ENCODE results near the gene TTC14. TPM values are rescaled to one million over a fixed set of nuclear protein-coding genes. Genes with fewer than 3 reads are reported as not detected.

TTC14 gene
- total RNA-seq, 1 experiment from 2014 or later: 31.5 TPM

DNA sequence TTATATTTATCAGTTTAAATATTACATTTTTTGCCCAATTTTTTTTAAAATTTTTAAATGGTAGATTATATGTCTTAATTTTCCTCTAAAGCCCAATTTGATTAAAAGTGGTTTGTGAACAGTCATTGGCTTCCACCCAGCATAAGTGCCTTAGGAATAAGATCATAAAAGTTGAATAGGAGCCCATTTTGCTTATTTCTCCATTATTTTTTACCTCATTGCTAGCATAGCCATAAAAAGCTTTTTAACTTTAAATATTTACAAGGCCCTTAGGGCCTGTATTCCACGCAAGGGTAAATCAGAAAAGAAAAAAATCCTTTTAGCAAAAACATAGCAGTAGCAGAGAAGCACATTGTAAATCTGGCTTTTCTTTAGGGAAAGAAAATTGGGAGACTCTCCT, 9.0 kb downstream of the TTC14 start:
- ATAC-seq (no peak), DNase-seq (ENCODE audit: low read depth, low spot score) (no peak)
- no peaks in the 10 kb centered on the region for H4K20me1 ChIP-seq (ENCODE audit: insufficient read depth)
- H3K36me3 ChIP-seq (ENCODE audit: control insufficient read depth in 1 of 2, insufficient read depth in 2 of 2, low read length in 2 of 2): peaks cover 37 to 54% of the 10 kb centered on the region in 2 experiments
- no peak overlapping the region for H2AFZ ChIP-seq (ENCODE audit: low read depth, low read length, poor library complexity, severe bottlenecking)
- H3K4me2 ChIP-seq (ENCODE audit: low read length): no peak overlapping the region
- ChIA-PET CTCF (no interaction called here), POLR2A (no interaction called here), RAD21 (ENCODE audit: low non-redundant PET in 1 of 2, low total read pairs in 2 of 2, uncharacterized antibody in 2 of 2, unreplicated experiment in 2 of 2) (no interaction called here)
- H3K9me2 ChIP-seq (ENCODE audit: insufficient read depth): no peaks in the 10 kb centered on the region
- no TSS peak for BruUV-seq (replicated peaks)
- no peaks in the 10 kb centered on the region for H3K9me3 ChIP-seq (ENCODE audit: control insufficient read depth in 1 of 2, insufficient read depth in 1 of 2, low read depth in 1 of 2, low read length in 2 of 2)
- H3K27me3 ChIP-seq (ENCODE audit: insufficient read depth, low read length): no peaks in the 10 kb centered on the region
- H3K79me2 ChIP-seq (ENCODE audit: insufficient read depth, low read length): no peaks in the 10 kb centered on the region; the same call in 1 of the 2 replicates
- H3K27ac ChIP-seq (ENCODE audit: low read depth, low read length): no peak overlapping the region
- H3K4me3 ChIP-seq (replicated peaks in 1 of 2; ENCODE audit: low read depth in 1 of 2, low read length in 2 of 2): no peak overlapping the region
- H3K4me1 ChIP-seq (ENCODE audit: control insufficient read depth in 1 of 2, insufficient read depth in 2 of 2, low read length in 2 of 2): no peaks in the 10 kb centered on the region
- H3K9ac ChIP-seq (ENCODE audit: low read length): no peak overlapping the region
- TF ChIP-seq, protein P1, sequence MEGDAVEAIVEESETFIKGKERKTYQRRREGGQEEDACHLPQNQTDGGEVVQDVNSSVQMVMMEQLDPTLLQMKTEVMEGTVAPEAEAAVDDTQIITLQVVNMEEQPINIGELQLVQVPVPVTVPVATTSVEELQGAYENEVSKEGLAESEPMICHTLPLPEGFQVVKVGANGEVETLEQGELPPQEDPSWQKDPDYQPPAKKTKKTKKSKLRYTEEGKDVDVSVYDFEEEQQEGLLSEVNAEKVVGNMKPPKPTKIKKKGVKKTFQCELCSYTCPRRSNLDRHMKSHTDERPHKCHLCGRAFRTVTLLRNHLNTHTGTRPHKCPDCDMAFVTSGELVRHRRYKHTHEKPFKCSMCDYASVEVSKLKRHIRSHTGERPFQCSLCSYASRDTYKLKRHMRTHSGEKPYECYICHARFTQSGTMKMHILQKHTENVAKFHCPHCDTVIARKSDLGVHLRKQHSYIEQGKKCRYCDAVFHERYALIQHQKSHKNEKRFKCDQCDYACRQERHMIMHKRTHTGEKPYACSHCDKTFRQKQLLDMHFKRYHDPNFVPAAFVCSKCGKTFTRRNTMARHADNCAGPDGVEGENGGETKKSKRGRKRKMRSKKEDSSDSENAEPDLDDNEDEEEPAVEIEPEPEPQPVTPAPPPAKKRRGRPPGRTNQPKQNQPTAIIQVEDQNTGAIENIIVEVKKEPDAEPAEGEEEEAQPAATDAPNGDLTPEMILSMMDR (IDR thresholded peaks at IDR 0.05 in 2 of 3, conservative IDR thresholded peaks at IDR 0.05 in 1 of 3; ENCODE audit: borderline replicate concordance in 1 of 3, insufficient read depth in 1 of 3, low read depth in 2 of 3, low read length in 2 of 3): no peak
- TF ChIP-seq RAD21 (IDR thresholded peaks at IDR 0.05; ENCODE audit: low read depth) (no peak), EZH2 (IDR thresholded peaks at IDR 0.05) (no peak), EGR1 (IDR thresholded peaks at IDR 0.05; ENCODE audit: low read depth) (no peak)
- TF ChIP-seq, protein P2, sequence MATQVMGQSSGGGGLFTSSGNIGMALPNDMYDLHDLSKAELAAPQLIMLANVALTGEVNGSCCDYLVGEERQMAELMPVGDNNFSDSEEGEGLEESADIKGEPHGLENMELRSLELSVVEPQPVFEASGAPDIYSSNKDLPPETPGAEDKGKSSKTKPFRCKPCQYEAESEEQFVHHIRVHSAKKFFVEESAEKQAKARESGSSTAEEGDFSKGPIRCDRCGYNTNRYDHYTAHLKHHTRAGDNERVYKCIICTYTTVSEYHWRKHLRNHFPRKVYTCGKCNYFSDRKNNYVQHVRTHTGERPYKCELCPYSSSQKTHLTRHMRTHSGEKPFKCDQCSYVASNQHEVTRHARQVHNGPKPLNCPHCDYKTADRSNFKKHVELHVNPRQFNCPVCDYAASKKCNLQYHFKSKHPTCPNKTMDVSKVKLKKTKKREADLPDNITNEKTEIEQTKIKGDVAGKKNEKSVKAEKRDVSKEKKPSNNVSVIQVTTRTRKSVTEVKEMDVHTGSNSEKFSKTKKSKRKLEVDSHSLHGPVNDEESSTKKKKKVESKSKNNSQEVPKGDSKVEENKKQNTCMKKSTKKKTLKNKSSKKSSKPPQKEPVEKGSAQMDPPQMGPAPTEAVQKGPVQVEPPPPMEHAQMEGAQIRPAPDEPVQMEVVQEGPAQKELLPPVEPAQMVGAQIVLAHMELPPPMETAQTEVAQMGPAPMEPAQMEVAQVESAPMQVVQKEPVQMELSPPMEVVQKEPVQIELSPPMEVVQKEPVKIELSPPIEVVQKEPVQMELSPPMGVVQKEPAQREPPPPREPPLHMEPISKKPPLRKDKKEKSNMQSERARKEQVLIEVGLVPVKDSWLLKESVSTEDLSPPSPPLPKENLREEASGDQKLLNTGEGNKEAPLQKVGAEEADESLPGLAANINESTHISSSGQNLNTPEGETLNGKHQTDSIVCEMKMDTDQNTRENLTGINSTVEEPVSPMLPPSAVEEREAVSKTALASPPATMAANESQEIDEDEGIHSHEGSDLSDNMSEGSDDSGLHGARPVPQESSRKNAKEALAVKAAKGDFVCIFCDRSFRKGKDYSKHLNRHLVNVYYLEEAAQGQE (IDR thresholded peaks at IDR 0.05; ENCODE audit: low read depth): no peak
- TF ChIP-seq, protein P3, sequence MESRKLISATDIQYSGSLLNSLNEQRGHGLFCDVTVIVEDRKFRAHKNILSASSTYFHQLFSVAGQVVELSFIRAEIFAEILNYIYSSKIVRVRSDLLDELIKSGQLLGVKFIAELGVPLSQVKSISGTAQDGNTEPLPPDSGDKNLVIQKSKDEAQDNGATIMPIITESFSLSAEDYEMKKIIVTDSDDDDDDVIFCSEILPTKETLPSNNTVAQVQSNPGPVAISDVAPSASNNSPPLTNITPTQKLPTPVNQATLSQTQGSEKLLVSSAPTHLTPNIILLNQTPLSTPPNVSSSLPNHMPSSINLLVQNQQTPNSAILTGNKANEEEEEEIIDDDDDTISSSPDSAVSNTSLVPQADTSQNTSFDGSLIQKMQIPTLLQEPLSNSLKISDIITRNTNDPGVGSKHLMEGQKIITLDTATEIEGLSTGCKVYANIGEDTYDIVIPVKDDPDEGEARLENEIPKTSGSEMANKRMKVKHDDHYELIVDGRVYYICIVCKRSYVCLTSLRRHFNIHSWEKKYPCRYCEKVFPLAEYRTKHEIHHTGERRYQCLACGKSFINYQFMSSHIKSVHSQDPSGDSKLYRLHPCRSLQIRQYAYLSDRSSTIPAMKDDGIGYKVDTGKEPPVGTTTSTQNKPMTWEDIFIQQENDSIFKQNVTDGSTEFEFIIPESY (IDR thresholded peaks at IDR 0.05; ENCODE audit: extremely low read depth, insufficient replicate concordance, low read length): no peak
- intact Hi-C loops (cut with micrococcal nuclease): no loop called here
